HG02588 (cell line): ENCODE data around the gene TFCP2L1.
"Not testable (repeated sequence)": the region's sequence is repeated elsewhere in the genome, so short reads cannot be mapped to it uniquely, and the experiment has no call there.

Experiments
- ATAC-seq: cut with Tn5 transposase; IDR thresholded peaks from one replicate; pipeline ENCODE4 v1.9.1; 2021; ENCODE audit warnings: mild to moderate bottlenecking, moderate library complexity; ENCODE audit not compliant: unreplicated experiment

The TFCP2L1 gene

GRCh38 chr2:121269436-121269835, 15.6 kb downstream of the TFCP2L1 start:
- not testable (repeated sequence) for ATAC-seq

DNA sequence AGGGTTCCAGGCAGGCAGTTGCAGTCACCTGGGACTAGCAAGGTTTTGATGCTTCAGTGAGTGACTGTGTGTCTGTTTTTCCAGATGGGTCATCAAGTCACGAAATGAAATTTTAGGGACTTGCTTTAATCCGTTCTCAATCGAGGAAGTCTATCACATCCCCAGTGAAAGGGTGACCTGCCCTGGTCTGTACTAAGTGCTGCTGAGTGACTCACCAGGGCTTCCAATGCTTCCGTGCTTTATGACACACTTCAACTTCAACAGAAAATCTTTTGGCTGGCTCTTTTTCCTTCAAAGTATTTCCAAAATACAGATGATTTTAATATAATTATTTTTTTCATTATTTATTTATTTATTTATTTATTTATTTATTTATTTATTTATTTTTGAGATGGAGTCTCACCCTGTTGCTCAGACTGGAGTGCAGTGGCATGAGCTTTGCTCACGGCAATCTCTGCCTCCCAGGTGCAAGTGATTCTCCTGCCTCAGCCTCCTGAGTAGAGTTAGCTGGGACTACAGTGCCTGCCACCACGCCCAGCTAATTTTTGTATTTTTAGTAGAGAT, 18.4 kb downstream of the TFCP2L1 start:
- ATAC-seq, result no peak

DNA sequence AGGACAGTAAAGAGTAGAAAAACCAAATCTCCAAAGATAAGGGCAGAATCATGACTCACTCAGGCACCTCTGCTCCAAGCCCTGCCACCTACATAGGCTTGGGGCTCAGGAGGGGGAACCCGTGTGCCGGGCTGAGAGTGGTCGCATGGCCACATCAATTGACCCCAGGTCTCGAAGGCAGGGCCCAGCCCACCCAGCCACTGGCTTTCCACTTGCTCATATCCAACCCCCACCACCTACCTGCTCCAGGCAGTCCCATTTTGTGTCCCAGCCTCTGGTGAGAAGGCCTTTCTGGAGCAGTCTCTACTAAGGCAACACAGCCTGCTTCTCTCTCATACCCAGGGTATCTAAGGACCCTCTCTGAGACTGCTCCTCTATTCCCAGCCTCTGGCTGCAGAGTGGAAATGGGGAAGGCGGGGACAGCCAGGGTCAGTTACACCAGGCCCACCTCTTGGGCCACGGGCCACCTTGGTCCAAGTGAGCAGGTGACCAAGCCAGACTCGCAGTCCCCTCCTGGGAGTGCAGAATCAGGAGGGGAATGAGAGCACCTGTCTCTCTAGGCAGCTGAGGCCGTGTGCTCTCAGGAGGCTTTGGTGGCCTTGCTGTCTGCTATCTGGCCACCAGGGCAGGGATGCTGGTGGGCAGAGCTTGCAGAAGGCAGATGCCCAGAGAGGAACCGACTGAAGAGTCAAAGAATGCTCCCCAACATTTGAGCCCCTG, 20.8 kb downstream of the TFCP2L1 start:
- no peak for ATAC-seq

DNA sequence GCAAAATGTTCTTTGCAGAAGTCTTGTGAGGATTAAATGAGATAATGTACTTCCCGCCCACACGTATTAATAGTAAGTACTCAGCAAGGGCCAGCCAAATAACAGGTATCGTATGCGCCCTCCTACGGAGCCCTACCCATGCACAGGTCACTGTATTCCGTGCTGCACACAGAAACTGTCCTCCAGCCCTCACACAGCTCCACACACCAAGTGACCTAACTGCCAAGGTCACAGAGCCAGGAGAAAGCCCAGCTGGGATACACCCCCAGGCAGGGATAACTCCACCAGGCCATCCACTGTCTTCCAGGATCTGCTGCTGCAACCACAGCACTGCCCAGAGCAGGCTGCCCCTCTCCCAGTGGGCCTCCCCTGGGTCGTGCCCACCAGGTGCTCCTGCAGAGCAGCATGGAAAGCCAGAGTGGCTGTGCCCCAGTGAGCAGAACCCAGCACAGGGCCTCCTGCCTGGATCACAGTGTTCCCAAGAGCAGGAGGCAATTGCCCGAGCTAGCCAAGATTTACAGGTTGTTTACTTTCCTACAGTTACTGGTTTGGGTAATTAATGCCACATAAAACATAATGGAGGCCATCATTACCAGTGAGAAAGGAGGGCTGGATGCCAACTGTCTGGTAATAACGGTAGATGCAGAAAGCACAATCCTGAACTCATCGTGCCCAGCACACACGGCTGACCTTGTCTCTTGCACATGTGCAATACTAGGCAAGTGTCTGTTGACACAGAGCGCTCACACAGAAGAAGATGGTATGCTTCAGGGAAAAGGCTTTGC, 24.4 kb downstream of the TFCP2L1 start:
- no peak for ATAC-seq

GRCh38 chr2:121258051-121258450, 27.0 kb downstream of the TFCP2L1 start:
- no peak for ATAC-seq

- ATAC-seq, result no peak
Measured at GRCh38 chr2:121257480-121257840, 27.5 kb downstream of the TFCP2L1 start.

- ATAC-seq, result no peak
Measured at GRCh38 chr2:121256720-121257479, 28.1 kb downstream of the TFCP2L1 start.

GRCh38 chr2:121255358-121255757, 29.6 kb downstream of the TFCP2L1 start:
- no peak for ATAC-seq

DNA sequence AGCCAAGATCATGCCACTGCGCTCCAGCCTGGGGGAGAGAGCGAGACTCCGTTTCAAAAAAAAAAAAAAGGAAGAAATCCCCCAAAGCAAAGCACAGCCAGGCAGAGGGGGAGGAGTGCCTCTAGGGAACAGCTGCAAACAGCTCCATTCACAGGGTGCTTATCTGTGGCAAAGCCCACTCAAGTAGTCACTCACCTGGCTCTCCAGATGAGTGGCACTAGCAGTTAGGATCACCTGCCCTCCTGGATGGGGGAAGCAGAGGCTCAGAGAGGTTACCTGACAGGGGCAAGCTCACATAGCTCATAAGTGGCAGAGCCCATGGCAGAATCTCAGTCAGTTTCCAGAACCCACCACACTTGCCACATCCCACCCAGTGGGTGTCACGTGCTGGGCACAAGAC, 30.3 kb downstream of the TFCP2L1 start:
- no peak for ATAC-seq

DNA sequence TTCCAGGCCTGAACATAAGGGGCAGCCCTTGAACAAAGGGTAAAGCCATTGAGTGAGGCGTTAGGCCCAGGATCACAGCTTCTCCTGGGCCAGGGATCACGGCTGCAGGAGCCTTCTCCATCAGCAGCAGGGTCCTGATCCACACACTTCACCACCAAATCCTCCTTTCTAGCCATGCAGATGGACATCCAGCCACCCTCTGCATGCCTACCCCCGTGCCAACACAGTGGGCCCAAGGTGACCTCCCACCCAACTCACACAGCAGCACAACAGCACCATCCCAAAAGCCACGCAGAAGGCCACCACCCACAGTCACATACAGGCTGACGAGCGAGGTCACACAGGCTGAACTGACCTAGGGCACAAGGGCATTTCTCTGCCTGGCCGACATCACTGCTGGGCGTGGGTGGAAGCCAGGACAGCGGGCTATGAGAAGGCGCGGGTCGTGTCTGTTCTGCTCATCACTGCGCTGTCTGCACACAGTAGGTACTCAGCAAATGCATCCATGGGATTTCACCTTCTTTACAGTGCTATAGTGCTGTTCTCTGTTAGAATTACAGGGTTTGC, 31.2 kb downstream of the TFCP2L1 start:
- ATAC-seq, result no peak

DNA sequence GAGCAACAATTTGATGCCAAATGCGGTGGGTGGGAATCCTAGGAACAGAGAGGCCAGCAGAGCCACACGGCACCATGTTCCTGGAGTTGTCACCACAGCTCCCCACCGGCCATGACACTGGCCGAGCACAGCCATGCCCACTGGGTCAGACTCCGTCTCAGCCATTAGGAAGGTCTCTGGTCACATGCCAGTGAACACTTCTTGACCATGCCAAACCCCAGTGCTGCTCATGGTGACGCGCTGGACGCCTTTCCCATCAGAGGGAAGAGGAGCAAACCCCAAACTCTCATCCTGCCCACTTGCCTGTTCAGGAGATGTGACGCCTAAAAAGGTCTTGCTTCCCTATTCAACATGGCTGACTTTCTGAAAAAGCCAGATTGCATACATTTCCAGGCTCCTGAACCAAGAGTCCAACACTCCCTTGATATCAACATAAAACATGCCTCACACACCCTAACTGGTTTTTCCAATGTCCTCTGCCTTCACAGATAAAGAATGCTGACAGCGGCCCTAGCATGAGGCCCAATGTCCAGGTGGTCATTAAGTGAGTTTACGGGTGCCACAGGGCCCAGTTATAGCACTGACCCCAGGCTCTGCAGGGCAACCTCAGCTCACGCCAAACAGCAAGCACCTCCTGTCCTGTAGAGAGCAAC, 31.9 kb downstream of the TFCP2L1 start:
- ATAC-seq, result no peak

DNA sequence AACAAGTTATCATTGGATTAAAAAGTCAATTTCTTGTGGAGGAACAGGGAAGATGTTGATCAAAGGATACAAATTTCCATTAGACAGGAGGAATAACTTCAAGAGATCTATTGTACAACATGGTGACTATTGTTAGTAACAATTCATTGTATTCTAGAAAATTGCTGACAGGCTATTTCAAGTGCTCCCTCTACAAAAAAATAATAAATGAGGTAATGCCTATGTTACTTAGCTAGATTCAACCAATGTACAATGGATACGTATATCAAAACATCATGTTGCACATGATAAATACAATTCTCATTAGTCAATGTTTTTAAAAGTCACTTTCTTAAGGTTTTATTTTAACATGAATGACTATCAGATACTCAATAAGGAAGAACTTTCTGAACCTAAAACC, 33.5 kb downstream of the TFCP2L1 start:
- ATAC-seq, result no peak

- no peak for ATAC-seq
Measured at GRCh38 chr2:121248766-121249343, 36.1 kb downstream of the TFCP2L1 start.

GRCh38 chr2:121247971-121248370, 37.0 kb downstream of the TFCP2L1 start:
- no peak for ATAC-seq

GRCh38 chr2:121247534-121247933, 37.5 kb downstream of the TFCP2L1 start:
- no peak for ATAC-seq

- ATAC-seq, result no peak
Measured at GRCh38 chr2:121246704-121247255, 38.2 kb downstream of the TFCP2L1 start.

DNA sequence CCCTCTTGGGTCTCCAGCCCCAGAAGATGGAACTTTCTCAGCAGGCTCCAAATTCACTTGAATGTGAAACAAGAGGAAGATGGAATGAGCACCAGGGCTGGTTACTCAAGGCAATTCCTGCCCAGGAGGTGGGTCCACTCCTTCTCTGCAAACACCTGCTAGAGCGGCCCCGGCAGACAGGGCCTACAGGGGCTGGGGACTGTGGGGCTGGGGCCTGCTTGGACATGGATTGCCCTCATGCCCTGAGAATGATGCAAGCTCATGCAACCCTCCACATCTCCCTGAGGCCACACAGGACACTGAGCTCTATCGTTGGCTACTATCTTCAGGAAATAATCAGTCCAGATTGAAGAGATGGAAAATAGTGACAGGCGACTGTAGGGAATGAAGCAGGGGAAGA, 39.1 kb downstream of the TFCP2L1 start:
- no peak for ATAC-seq

DNA sequence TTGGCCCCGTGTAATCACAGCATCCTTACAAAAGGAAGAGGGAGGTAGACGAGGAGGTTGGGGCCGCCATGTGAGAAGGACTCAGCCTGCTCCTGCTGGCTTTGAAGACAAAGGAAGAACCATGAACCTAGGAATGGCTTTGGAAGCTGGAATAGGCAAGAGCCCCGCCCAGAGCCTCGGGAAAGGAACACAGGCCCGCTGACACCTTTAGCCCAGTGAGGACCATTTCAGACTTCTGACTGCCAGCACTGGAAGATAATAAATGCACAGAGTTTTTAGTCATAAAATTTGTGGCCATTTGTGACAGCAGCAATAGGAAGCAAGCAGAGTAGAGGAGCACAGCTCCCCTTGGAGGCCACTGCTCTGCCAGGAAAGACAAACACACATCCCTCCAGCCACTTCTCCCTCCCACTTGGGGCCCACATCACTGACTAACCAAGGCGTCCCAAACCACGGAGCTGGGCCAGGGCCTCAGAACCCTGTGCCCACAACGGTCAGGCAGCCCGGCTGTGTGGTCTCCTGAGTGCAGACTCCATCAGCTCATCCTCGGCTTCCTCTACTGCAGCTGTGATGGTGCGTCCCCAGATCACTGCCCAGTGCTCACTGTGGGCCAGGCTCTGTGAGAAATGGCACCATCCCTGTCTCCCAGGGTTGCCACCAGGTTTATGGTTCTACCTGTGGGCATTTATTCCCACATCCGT, 39.7 kb downstream of the TFCP2L1 start:
- no peak for ATAC-seq

DNA sequence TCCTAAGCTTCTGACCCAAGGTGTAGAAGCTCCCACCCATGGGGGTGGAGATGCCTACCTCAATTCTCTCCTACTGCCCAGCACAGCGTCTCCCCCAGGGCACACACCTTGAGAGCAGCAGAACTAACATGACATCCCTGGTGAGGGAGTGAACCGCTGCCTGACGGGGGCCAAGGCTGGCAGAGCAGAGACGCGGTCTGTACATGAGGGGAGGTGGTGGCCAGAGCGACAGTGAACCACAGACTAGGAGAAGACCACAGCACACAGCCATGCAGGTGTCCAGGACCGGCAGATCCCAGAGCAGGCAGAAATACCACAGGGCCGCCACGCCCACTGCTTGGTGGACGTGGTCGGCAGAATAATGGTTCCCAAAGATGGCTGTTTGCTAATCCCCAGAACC, 40.4 kb downstream of the TFCP2L1 start:
- ATAC-seq, result no peak
